Measurements from ENCODE around the gene CCDC137. TPM values are rescaled to one million over a fixed set of nuclear protein-coding genes. Genes with fewer than 3 reads are reported as not detected.

Gene CCDC137
- total RNA-seq, 2 donors from 2014 or later: 13.7 to 41.1 TPM

GRCh38 chr17:81710514-81711308, 44.2 kb downstream of the CCDC137 start:
- Histone ChIP-seq H3K27ac (peak overlapping the region; percentile 68), H3K4me1 (peaks cover 35% of the 10 kb centered on the region), H3K9ac (ENCODE audit: low read depth in 2 of 2, low read length in 2 of 2) (peak overlapping the region; percentile 69 to 81), H3K4me3 (peak overlapping the region; percentile 75), H3K27me3 (no peaks in the 10 kb centered on the region), H3K9me3 (no peaks in the 10 kb centered on the region), H3K36me3 (peaks cover 9% of the 10 kb centered on the region)
- intact Hi-C loops (cut with DNase I): no loop called here
- DNase-seq: peak; percentile 51
- TF ChIP-seq CTCF (IDR thresholded peaks at IDR 0.05): no peak

DNA sequence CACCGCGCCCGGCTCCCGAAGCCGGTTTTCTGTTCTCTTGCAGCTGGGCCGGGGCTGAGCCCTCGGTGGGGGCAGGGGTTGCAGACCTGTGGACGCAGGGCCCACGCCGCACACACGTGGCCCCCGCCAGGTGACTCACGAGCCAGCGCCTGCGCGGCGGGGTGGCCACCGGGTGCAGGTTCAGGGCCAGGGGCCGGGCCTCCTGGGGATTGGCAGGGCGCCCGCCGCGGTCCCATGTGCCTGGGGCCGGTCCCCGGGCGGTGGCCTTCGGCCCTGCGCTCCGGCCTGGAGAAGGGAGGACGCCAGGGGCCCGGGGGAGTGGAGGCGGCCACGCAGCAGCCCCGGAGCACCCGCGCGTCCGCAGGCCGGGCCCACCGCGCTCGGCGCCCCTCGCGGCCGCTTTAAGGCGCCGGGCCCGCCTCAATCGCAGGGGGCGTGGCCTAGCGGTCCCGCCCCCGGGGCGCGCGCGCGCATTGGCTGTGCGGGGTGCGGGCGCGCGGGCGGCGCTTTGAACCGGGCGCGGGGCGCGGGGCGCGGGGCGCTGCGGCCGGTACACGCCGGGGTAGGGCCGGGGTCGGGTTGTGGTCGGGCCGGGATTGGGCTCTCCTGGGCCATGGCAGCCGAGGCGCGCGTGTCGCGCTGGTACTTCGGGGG, 45.4 kb downstream of the CCDC137 start, which contains the start of gene SLC25A10:
TSS of gene SLC25A10 (plus strand) at position 471 of the 654 bp plus-strand sequence. CDS start at position 614, 143 bp downstream.
- no peak for TF ChIP-seq CTCF (IDR thresholded peaks at IDR 0.05)
- Histone ChIP-seq H3K27ac (peak within 1 kb of the TSS; percentile 68), H3K27me3 (no peaks in the 10 kb centered on the region), H3K4me3 (peak within 1 kb of the TSS; percentile 75), H3K9me3 (no peaks in the 10 kb centered on the region), H3K4me1 (peaks cover 35% of the 10 kb centered on the region), H3K9ac (ENCODE audit: low read depth in 2 of 2, low read length in 2 of 2) (peak within 1 kb of the TSS; percentile 81 to 86), H3K36me3 (peaks cover 7% of the 10 kb centered on the region)
- peak; percentile 87 for DNase-seq
- intact Hi-C loops (cut with DNase I): no loop called here

DNA sequence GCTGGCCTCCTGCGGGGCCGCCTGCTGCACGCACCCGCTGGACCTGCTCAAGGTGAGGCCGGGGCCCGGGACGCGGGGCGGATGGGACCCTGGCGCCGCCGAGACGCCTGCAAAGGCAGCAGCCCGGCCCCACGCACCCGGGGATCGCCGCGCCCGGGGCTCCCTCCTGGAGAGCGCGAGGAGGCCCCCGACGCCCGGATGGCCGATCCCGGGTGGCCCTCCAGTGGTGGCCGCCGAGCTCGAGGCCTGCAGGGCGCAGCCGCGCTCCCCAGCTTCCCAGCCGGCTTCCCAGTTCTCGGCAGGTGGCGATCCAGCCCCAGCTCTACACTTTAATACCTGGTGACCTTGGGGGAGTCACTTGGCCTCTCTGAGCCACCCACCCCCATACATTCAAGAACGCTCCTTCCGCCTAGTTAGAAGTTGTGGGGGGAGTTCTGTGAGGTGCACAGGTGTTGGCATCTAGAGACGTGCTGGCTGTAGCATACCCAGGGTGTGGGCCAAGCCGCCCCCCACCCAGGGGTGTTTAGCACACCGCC, 46.0 kb downstream of the CCDC137 start:
- H3K4me3 ChIP-seq: peak overlapping the region; percentile 75
- peak overlapping the region; percentile 78 to 86 for H3K9ac ChIP-seq (ENCODE audit: low read depth in 2 of 2, low read length in 2 of 2)
- H3K4me1 ChIP-seq: peaks cover 35% of the 10 kb centered on the region
- H3K9me3 ChIP-seq: no peaks in the 10 kb centered on the region
- intact Hi-C loops (cut with DNase I): no loop called here
- TF ChIP-seq CTCF (IDR thresholded peaks at IDR 0.05): no peak
- H3K36me3 ChIP-seq: peaks cover under 1% of the 10 kb centered on the region
- peak overlapping the region; percentile 48 for H3K27ac ChIP-seq
- DNase-seq: peak; percentile 38
- no peaks in the 10 kb centered on the region for H3K27me3 ChIP-seq

DNA sequence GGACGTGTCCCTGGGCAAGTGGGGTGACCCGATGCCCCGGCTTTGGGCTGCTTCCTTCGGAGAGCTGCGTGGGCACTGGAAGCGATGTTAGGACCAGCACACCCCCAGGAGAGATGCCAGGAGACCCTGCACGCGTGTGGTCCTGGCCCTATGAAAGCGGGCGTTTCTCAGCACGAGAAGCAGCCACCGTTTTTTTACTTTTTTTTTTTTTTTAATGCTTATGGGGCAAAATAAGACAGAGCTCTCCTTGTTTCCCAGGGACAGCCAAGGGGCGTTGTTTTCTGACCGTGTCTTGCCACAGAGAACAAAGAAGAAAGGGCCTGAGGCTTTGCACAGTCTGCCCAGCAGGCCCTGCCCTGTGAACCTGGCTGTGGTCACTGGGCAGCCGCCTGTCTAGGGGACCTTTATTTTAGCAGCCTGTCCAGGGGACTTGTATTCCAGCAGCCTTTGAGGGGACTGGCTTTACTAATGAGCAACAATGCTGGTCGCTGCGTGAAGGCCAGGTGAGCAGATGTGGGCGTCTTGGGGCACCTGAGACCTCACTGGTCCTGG, 46.5 kb downstream of the CCDC137 start:
- no peak for TF ChIP-seq CTCF (IDR thresholded peaks at IDR 0.05)
- no peaks in the 10 kb centered on the region for H3K36me3 ChIP-seq

More for the DNA sequence above, 46.5 kb downstream of the CCDC137 start:
- H3K27ac ChIP-seq: peak overlapping the region; percentile 48
- intact Hi-C loops (cut with DNase I): no loop called here
- no peaks in the 10 kb centered on the region for H3K27me3 ChIP-seq
- peak overlapping the region; percentile 78 to 86 for H3K9ac ChIP-seq (ENCODE audit: low read depth in 2 of 2, low read length in 2 of 2)
- H3K4me1 ChIP-seq: peaks cover 35% of the 10 kb centered on the region
- no peak for DNase-seq
- no peaks in the 10 kb centered on the region for H3K9me3 ChIP-seq
- H3K4me3 ChIP-seq: peak overlapping the region; percentile 75
